H9 (cell line): ENCODE data around the gene SPRED1. TPM values are rescaled to one million over a fixed set of nuclear protein-coding genes. Genes with fewer than 3 reads are reported as not detected.

Experiments
- DNase-seq: peaks from one replicate; pipeline ENCODE4 v3.0.0-alpha.2; 2017
- H2AFZ ChIP-seq: one replicate; pipeline ENCODE4 v1.6.1; 2013; ENCODE audit warnings: mild to moderate bottlenecking, low read length, control low read depth, moderate library complexity
- H2AK5ac ChIP-seq: 2 replicates; pipeline ENCODE4 v1.6.1; 2013; ENCODE audit warnings: low read length, control low read depth, mixed read lengths; ENCODE audit not compliant: insufficient read length
- H2BK120ac ChIP-seq: one replicate; pipeline ENCODE4 v1.6.1; 2013; ENCODE audit warnings: low read depth, mild to moderate bottlenecking, low read length, control low read depth, inconsistent platforms; ENCODE audit not compliant: poor library complexity, severe bottlenecking
- H2BK12ac ChIP-seq: 2 replicates; pipeline ENCODE4 v1.6.1; 2013; ENCODE audit warnings: low read length, control low read depth, mixed read lengths, low read depth; ENCODE audit not compliant: insufficient read length
- H2BK15ac ChIP-seq: 2 replicates; pipeline ENCODE4 v1.6.1; 2013; ENCODE audit warnings: low read depth, low read length, control low read depth
- H2BK20ac ChIP-seq: one replicate; pipeline ENCODE4 v1.6.1; 2013; ENCODE audit warnings: low read depth, mild to moderate bottlenecking, low read length, control low read depth, inconsistent platforms; ENCODE audit not compliant: poor library complexity, severe bottlenecking
- H2BK5ac ChIP-seq: 2 replicates; pipeline ENCODE4 v1.6.1; 2013; ENCODE audit warnings: low read length, control low read depth, mixed read lengths; ENCODE audit not compliant: insufficient read length
- H3K14ac ChIP-seq: 2 replicates; pipeline ENCODE4 v1.6.1; 2013; ENCODE audit warnings: low read length, control low read depth; ENCODE audit not compliant: insufficient read depth
- H3K18ac ChIP-seq: 2 replicates; pipeline ENCODE4 v1.6.1; 2013; ENCODE audit warnings: low read depth, mild to moderate bottlenecking, mixed read lengths, low read length, control low read depth; ENCODE audit not compliant: insufficient read length
- H3K23ac ChIP-seq: 2 replicates; pipeline ENCODE4 v1.6.1; 2013; ENCODE audit warnings: low read length, control low read depth, mixed read lengths, low read depth; ENCODE audit not compliant: insufficient read length
- H3K23me2 ChIP-seq: 2 replicates; pipeline ENCODE4 v1.6.1; 2013; ENCODE audit warnings: low read depth, mild to moderate bottlenecking, mixed read lengths, low read length, control low read depth; ENCODE audit not compliant: insufficient read length, poor library complexity, severe bottlenecking
- H3K27ac ChIP-seq: 2 replicates; pipeline ENCODE4 v1.5.1; 2013; ENCODE audit warnings: low read length, control low read depth, mixed read lengths, low read depth; ENCODE audit not compliant: insufficient read length
- H3K27me3 ChIP-seq: 2 replicates; pipeline ENCODE4 v1.6.1; 2013; ENCODE audit warnings: low read length, control low read depth, inconsistent platforms; ENCODE audit not compliant: insufficient read depth
- H3K4ac ChIP-seq: 2 replicates; pipeline ENCODE4 v1.6.1; 2013; ENCODE audit warnings: low read depth, mild to moderate bottlenecking, control low read depth, inconsistent platforms, low read length, moderate library complexity
- H3K4me1 ChIP-seq: 2 replicates; pipeline ENCODE4 v1.6.1; 2013; ENCODE audit warnings: low read length, control low read depth, inconsistent platforms; ENCODE audit not compliant: insufficient read depth
- H3K4me2 ChIP-seq: 2 replicates; pipeline ENCODE4 v1.6.1; 2013; ENCODE audit warnings: low read length, control low read depth, mixed read lengths; ENCODE audit not compliant: insufficient read length, insufficient read depth
- H3K56ac ChIP-seq: 2 replicates; pipeline ENCODE4 v1.6.1; 2013; ENCODE audit warnings: low read depth, mild to moderate bottlenecking, mixed read lengths, low read length, control low read depth; ENCODE audit not compliant: insufficient read length
- H3K79me1 ChIP-seq: 2 replicates; pipeline ENCODE4 v1.6.1; 2013; ENCODE audit warnings: low read depth, mild to moderate bottlenecking, moderate library complexity, low read length, control low read depth, inconsistent platforms; ENCODE audit not compliant: insufficient read depth, poor library complexity, severe bottlenecking
- H3K79me2 ChIP-seq: 2 replicates; pipeline ENCODE4 v1.6.1; 2013; ENCODE audit warnings: low read length, control low read depth, inconsistent platforms; ENCODE audit not compliant: insufficient read depth
- H3K9ac ChIP-seq: 2 replicates; pipeline ENCODE4 v1.6.1; 2013; ENCODE audit warnings: low read length, control low read depth, mixed read lengths; ENCODE audit not compliant: insufficient read length; ENCODE audit errors: extremely low read depth
- H3K9me3 ChIP-seq: one replicate; pipeline ENCODE4 v1.6.1; 2013; ENCODE audit warnings: low read depth, low read length, inconsistent platforms; ENCODE audit not compliant: control insufficient read depth
- H3T11ph ChIP-seq: one replicate; pipeline ENCODE4 v1.6.1; 2013; ENCODE audit warnings: mild to moderate bottlenecking, low read length, control low read depth, inconsistent platforms
- H4K20me1 ChIP-seq: one replicate; pipeline ENCODE4 v1.6.1; 2013; ENCODE audit not compliant: control insufficient read depth, insufficient read length, insufficient read depth
- H4K5ac ChIP-seq: 2 replicates; pipeline ENCODE4 v1.6.1; 2013; ENCODE audit warnings: low read depth, mild to moderate bottlenecking, mixed read lengths, low read length, control low read depth; ENCODE audit not compliant: insufficient read length
- H4K8ac ChIP-seq: replicated peaks from 2 replicates; pipeline ENCODE4 v1.6.1; 2013; ENCODE audit warnings: low read length, control low read depth, mixed read lengths, low read depth; ENCODE audit not compliant: insufficient read length
- H4K91ac ChIP-seq: 2 replicates; pipeline ENCODE4 v1.6.1; 2013; ENCODE audit warnings: low read depth, mild to moderate bottlenecking, moderate library complexity, mixed read lengths, low read length, control low read depth; ENCODE audit not compliant: insufficient read length
- H3K27ac Mint-ChIP-seq, 3 experiments: 2 replicates in 2 of 3; 3 replicates in 1 of 3; pipeline ENCODE4 v1.8.0; 2020 to 2021; ENCODE audit warnings: mixed read lengths in 3 of 3, mild to moderate bottlenecking in 1 of 3, moderate library complexity in 1 of 3
- H3K27me3 Mint-ChIP-seq: 2 replicates; pipeline ENCODE4 v1.8.0; 2021; ENCODE audit warnings: low read depth, mild to moderate bottlenecking, moderate library complexity, mixed read lengths
- H3K36me3 Mint-ChIP-seq, 3 experiments: 2 replicates in 2 of 3; 3 replicates in 1 of 3; pipeline ENCODE4 v1.8.0; 2020 to 2021; ENCODE audit warnings: low read depth in 3 of 3, mixed read lengths in 3 of 3; ENCODE audit not compliant: insufficient read depth in 1 of 3
- H3K4me1 Mint-ChIP-seq, 2 experiments: 2 replicates each; pipeline ENCODE4 v1.8.0; 2020; ENCODE audit warnings: mixed read lengths in 2 of 2
- H3K4me3 Mint-ChIP-seq, 2 experiments: 2 replicates in 1 of 2; 3 replicates in 1 of 2; pipeline ENCODE4 v1.8.0; 2020 to 2021; ENCODE audit warnings: mild to moderate bottlenecking in 2 of 2, mixed read lengths in 2 of 2, moderate library complexity in 1 of 2
- H3K9me3 Mint-ChIP-seq, 2 experiments: 2 replicates in 1 of 2; 3 replicates in 1 of 2; pipeline ENCODE4 v1.8.0; 2020; ENCODE audit warnings: mild to moderate bottlenecking in 2 of 2, mixed read lengths in 2 of 2, moderate library complexity in 1 of 2
- WGBS: extraction: QIAGEN DNeasy Blood & Tissue Kit; methylation state at CpG from one replicate; pipeline ENCODE4 v1.1.7; 2013; ENCODE audit warnings: missing lambda C conversion rate, low lambda C conversion rate, mixed read lengths; ENCODE audit not compliant: insufficient read length; ENCODE audit errors: extremely low coverage; 5-methylcytosine and 5-hydroxymethylcytosine counted together
- total RNA-seq: library from RNA; stranded (reverse); gene quantifications from 2 replicates; pipeline ENCODE4 v1.2.1, GENCODE V29; 2021
- TF ChIP-seq, protein P1 (sequence below): fragments of 200-600 bp; sonication (generic); conservative IDR thresholded peaks from 3 replicates; pipeline ENCODE4 v1.8.0; 2021; ENCODE audit warnings: antibody characterized with exemption, mild to moderate bottlenecking

Gene SPRED1
- total RNA-seq, 1 experiment from 2014 or later, result 41.0 TPM

DNA sequence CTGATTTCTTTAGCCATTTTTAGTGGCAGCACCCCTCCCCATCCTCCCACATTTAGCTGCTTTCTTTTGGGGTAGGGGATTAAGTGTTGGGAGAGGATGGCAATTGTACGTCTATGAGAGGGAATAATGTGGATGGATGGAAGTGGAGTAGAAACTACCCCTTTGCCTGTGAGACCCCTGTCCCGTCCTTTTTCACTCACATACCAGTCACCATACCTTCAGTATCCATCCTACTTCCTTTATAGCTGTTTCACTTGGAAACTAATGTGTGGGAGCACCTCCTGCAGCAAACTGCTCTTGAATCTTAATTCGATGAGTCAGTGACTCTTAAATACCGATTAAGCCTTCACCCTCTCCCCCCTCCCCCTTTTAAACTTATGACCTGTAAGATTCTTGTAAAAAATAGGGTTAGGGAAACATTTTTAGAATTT, 730 bp downstream of the SPRED1 start:
- Histone ChIP-seq H4K5ac (no peak overlapping the region), H2AK5ac (no peak overlapping the region), H3K79me2 (peaks cover 44% of the 10 kb centered on the region), H3K9ac (peak overlapping the region; percentile 93), H3K18ac (no peak overlapping the region), H3K27me3 (no peaks in the 10 kb centered on the region), H3K9me3 (no peaks in the 10 kb centered on the region), H2AFZ (no peak overlapping the region), H4K20me1 (no peaks in the 10 kb centered on the region), H3K23ac (no peak overlapping the region), H4K8ac (no peak overlapping the region), H3K56ac (no peak overlapping the region), H4K91ac (no peak overlapping the region), H3K4me1 (peaks cover 8% of the 10 kb centered on the region; the same call in 1 of the 2 replicates), H2BK12ac (no peak overlapping the region), H3K4me2 (peak overlapping the region; percentile 94), H3K79me1 (no peaks in the 10 kb centered on the region), H3K4ac (no peak overlapping the region), H3K27ac (peak overlapping the region; percentile 21), H3K14ac (no peak overlapping the region), H2BK15ac (no peak overlapping the region), H2BK120ac (no peak overlapping the region), H2BK20ac (no peak overlapping the region), H3K23me2 (peaks cover 18% of the 10 kb centered on the region), H2BK5ac (peak overlapping the region; percentile 65), H3T11ph (no peak overlapping the region)
- TF ChIP-seq, protein P1, sequence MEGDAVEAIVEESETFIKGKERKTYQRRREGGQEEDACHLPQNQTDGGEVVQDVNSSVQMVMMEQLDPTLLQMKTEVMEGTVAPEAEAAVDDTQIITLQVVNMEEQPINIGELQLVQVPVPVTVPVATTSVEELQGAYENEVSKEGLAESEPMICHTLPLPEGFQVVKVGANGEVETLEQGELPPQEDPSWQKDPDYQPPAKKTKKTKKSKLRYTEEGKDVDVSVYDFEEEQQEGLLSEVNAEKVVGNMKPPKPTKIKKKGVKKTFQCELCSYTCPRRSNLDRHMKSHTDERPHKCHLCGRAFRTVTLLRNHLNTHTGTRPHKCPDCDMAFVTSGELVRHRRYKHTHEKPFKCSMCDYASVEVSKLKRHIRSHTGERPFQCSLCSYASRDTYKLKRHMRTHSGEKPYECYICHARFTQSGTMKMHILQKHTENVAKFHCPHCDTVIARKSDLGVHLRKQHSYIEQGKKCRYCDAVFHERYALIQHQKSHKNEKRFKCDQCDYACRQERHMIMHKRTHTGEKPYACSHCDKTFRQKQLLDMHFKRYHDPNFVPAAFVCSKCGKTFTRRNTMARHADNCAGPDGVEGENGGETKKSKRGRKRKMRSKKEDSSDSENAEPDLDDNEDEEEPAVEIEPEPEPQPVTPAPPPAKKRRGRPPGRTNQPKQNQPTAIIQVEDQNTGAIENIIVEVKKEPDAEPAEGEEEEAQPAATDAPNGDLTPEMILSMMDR, result no peak
- Mint-ChIP-seq H3K4me1 (peaks cover 46 to 51% of the 10 kb centered on the region in 2 experiments), H3K36me3 (peaks cover 0 to 7% (median 7%) of the 10 kb centered on the region in 3 experiments; a peak in 5 of 7 replicates), H3K4me3 (peak overlapping the region; percentile 96 to 100), H3K27ac (peak overlapping the region; percentile 74 to 96 (median 92); a peak in 6 of 7 replicates), H3K9me3 (no peaks in the 10 kb centered on the region; a peak in 1 of 5 replicates), H3K27me3 (no peaks in the 10 kb centered on the region; the same call in 1 of the 2 replicates)
- no peak for DNase-seq
- no CpG with 5 or more reads among the region's 4 CpGs for WGBS
